H7 (cell line): ENCODE results near the gene KCNK16. TPM values are rescaled to one million over a fixed set of nuclear protein-coding genes. Genes with fewer than 3 reads are reported as not detected.

Experiments
- DNase-seq: peaks from one replicate; pipeline ENCODE4 v3.0.0; 2012
- H3K27me3 ChIP-seq: 2 replicates; pipeline ENCODE4 v1.6.0; 2011; ENCODE audit warnings: mild to moderate bottlenecking, low read length; ENCODE audit not compliant: control insufficient read depth, insufficient read depth
- H3K36me3 ChIP-seq: replicated peaks from 2 replicates; pipeline ENCODE4 v1.5.1; 2011; ENCODE audit warnings: low read length; ENCODE audit not compliant: control insufficient read depth, insufficient read depth
- H3K4me3 ChIP-seq: 2 replicates; pipeline ENCODE4 v1.5.1; 2011; ENCODE audit warnings: low read depth, mild to moderate bottlenecking, control low read depth, low read length, moderate library complexity; ENCODE audit not compliant: insufficient read depth
- total RNA-seq: library from RNA; depleted of rRNA; stranded (reverse); fragments of >200 nt; shearing (Covaris generic); gene quantifications from 2 replicates; pipeline ENCODE4 v1.2.3, GENCODE V29; 2014

Gene KCNK16
- total RNA-seq, 1 experiment from 2014 or later = not detected

GRCh38 chr6:39330476-39330875 is 8.0 kb upstream of the KCNK16 start:
- Histone ChIP-seq H3K36me3 (no peaks in the 10 kb centered on the region), H3K27me3 (no peaks in the 10 kb centered on the region; the same call in 1 of the 2 replicates), H3K4me3 (no peak overlapping the region)
- no peak for DNase-seq

- H3K4me3 ChIP-seq = no peak overlapping the region
- H3K27me3 ChIP-seq = no peaks in the 10 kb centered on the region; the same call in 1 of the 2 replicates
- no peak for DNase-seq
- no peaks in the 10 kb centered on the region for H3K36me3 ChIP-seq
Observed at GRCh38 chr6:39330057-39330456, 7.6 kb upstream of the KCNK16 start.

DNA sequence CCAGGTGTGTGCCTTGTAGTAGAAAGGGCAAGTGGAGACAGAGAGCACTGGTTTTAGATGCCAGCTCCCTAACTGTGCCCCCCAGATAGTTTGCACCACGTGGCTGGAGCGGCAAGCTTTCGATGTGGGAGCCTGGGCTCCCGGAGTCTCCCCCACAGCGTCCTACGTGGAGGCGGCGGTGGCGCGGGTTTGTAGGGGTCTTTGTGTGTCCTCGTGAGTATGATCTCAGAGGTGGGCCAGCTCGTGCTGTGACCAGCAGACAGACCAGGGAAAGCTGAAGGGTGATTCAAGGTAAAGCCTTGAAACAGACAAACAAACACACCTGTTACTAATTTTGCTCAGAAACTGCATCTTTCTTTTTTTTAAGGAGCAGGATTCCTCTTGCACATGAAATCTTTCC is 5.6 kb upstream of the KCNK16 start:
- Histone ChIP-seq H3K4me3 (no peak overlapping the region), H3K27me3 (no peaks in the 10 kb centered on the region; the same call in 1 of the 2 replicates), H3K36me3 (no peaks in the 10 kb centered on the region)
- no peak for DNase-seq

DNA sequence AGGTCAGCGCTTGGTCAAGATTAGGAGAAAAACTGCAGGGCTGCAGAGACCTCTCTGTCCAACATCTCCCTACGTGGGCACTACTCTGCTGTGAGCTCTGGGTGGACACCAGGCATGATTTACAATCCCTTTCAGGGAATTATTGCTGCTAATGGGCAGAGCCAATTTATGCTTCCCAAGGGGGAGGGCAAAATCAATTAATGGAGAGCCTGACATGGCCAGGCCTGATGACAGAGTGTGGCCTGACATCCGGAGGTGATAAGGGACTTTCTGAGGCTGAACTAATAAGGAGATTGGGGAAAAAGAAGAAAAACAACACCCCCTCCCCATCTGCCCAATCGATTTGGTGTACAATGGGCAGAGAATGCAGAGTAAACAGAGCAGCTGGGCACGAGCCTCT is 5.0 kb upstream of the KCNK16 start:
- no peak for DNase-seq
- Histone ChIP-seq H3K27me3 (no peaks in the 10 kb centered on the region; the same call in 1 of the 2 replicates), H3K36me3 (no peaks in the 10 kb centered on the region), H3K4me3 (no peak overlapping the region)

DNA sequence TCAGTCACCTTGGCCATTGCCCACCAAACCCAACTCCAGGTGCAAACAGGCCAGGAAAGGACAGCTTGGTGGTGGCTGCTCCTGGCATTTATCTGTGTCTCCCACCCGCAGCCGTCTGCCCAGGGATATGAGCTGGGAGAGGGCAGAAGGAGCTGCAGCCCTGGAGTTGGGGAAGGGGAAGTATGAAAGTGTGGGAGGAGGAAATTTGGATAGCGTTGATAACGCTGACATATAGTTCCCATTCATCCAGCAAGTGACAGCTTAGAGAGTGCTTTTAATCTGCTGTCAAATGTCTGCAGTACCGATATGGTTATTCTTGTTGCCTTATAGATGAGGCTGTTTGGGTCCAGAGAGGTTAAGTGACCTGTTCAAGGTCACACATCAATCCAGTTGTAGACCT is 741 bp downstream of the KCNK16 start:
- no peak overlapping the region for H3K4me3 ChIP-seq
- no peak for DNase-seq
- no peaks in the 10 kb centered on the region for H3K36me3 ChIP-seq
- H3K27me3 ChIP-seq = peaks cover under 1% of the 10 kb centered on the region; the same call in 1 of the 2 replicates

DNA sequence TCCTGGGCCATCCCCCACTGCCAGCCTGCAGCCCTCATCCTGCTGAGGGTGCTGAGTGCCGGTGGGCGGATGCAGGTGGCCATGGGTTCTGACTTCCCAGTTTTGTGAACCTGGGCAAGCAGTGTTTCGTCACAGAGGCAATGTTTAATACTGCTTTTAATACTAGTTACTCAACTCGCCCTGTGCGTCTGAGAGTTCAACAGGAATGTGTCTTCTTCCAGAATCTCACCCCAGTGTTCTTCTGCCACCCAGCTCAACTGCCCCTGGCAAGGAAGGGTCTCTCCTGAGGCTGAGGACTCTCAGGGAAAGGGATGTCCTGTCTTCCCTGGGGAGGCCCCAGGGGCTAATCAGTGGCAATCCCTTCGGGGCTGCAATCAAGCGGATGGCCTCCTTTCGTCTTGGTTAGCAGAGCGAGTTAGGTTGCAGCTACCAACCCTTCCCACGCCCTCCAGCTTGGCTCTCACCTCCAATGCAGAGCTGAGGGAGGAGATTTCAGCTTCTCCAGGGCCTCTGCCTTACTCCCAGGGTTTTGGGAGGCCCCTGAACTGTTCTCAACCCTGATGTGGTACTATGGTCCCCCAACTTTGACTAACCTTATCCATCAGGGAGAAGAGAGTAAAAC is 2.0 kb downstream of the KCNK16 start:
- Histone ChIP-seq H3K27me3 (peaks cover 10% of the 10 kb centered on the region), H3K36me3 (no peaks in the 10 kb centered on the region), H3K4me3 (no peak overlapping the region)
- no peak for DNase-seq

- DNase-seq = no peak
- H3K36me3 ChIP-seq = no peaks in the 10 kb centered on the region
- H3K4me3 ChIP-seq = no peak overlapping the region
- H3K27me3 ChIP-seq = peaks cover 17% of the 10 kb centered on the region
Observed at GRCh38 chr6:39319621-39320362, 2.7 kb downstream of the KCNK16 start.

DNA sequence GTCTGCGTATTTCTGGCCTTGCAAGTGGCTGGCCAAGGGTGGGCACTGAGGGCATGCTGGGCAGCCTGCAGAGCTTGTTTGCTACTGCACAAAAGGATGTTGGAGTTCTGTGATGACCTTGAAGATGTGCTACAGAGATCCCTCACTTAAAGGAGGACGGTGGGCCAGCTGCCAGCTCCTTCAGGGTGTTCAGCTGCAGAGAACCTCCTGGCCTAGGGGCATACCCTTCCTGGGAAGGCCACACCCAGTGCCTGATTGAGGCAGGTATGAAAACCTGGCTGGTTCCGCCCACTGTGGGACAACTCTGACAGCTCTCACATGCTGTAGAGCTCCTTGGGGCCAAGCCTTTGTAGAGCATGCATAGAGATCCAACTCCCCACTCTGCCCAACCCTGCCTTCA is 5.2 kb downstream of the KCNK16 start:
- no peaks in the 10 kb centered on the region for H3K36me3 ChIP-seq
- peaks cover 42% of the 10 kb centered on the region for H3K27me3 ChIP-seq

GRCh38 chr6:39314273-39314795 is 8.2 kb downstream of the KCNK16 start, which contains the start of gene KCNK17:
Gene KCNK17, minus strand, starts transcription at chr6:39314419. Its CDS starts 99 bp downstream, at chr6:39314320.
- H3K27me3 ChIP-seq = peaks cover 51% of the 10 kb centered on the region
- peak; percentile 89 for DNase-seq
- no peaks in the 10 kb centered on the region for H3K36me3 ChIP-seq
- peak within 1 kb of the TSS; percentile 54 for H3K4me3 ChIP-seq

More for the DNA sequence above, 5.2 kb downstream of the KCNK16 start:
- H3K4me3 ChIP-seq = no peak overlapping the region
- DNase-seq = no peak

DNA sequence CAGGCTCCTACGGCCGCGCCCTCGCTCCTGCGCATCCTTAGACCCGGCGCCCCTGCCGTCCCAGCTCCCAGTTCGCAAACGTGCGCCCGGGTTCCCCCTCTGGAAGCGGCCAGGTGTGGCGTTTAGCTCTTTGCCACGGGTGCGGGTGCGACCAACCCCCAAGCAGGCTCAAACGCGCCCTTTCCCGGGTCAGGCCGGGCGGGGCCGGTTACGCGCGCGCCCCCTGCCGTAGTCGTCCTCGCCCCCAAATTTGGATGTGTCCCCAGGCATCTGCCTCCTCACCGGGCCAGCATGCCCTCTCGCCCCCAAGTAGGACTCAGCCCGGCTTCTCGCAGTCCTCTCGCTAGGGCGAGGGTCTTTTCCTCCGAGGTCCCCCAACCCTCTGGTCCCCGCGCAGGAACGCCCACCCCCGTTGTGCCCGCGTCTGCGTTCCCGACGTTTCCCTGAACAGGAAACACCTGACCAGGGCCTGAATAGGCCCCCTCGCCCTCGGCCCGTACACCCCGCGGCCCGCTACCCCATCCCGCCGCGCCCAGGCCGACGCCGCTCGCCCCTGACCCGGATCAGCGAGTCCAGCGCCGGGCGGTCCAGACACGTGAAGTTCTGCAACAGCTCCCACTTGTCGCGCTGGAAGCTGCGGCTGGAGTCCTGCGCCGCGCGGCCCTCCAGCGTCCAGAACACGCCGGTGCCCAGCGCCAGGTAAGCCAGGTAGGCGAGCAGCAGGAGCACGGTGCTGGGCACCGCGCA is 8.8 kb downstream of the KCNK16 start:
- H3K27me3 ChIP-seq = peaks cover 51% of the 10 kb centered on the region
- H3K4me3 ChIP-seq = peak overlapping the region; percentile 54
- H3K36me3 ChIP-seq = no peaks in the 10 kb centered on the region
- peak; percentile 91 for DNase-seq

DNA sequence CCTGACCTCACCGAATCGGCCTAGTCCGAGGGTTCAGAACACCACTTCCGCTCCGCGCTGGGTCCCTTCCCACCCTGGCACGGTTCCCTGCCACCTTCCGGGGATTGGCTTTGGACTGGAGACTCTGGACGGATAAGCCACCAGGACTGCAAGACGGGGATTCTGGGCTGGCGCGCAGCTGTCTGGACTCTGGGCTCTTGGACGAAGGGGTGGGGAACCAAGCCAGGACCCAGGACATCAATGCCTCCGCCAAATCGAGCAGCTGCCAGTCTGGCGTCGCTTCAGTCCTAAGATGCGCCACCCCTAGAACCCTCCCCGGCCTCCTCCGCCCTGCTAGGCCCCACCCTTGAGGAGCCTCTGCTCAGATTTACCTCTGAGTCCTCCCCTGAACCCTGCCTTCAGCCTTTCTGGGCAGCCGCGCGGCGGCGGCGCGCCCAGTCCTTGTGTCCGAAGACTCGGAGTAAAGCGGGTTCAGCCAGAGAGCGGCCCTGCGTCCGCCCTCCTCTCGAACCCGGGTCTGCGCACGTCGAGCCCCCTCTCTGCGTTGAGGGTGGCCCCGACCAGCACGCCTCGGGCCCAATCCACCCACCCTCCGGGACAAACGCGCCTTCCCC is 9.5 kb downstream of the KCNK16 start:
- Histone ChIP-seq H3K36me3 (no peaks in the 10 kb centered on the region), H3K4me3 (peak overlapping the region; percentile 54), H3K27me3 (peaks cover 51% of the 10 kb centered on the region)
- no peak for DNase-seq

GRCh38 chr6:39310542-39310941 is 12.0 kb downstream of the KCNK16 start:
- H3K4me3 ChIP-seq = no peak overlapping the region
- no peaks in the 10 kb centered on the region for H3K36me3 ChIP-seq
- H3K27me3 ChIP-seq = peaks cover 41% of the 10 kb centered on the region
- DNase-seq = no peak

DNA sequence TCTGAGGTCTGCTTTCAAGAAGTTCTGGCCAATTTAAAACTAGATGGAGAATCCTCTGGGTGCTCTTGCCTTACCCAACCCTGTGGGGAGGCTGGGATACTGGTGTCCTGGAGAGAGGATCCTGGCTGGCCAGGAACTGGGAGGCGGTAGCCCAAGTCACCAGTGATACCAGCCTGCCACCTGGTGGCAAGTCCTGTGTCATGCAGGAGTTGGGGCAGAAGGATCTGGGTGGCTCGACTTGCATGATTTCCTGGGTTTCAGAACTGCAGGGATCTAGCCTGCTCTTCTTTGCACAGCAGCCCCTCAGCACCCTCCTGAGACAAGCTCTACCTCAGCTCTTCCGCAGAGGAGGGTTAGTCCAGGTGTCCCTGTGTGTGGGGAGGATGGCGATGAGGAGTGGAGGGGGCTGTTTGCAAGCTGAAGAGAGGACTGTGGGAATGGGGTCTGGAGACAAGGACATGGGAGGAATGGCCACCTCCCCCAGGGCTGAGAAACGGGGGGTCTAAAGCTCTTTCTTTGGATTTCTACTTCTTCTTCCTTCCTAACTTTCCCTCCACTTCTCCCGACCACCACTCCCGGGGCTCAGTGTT is 12.5 kb downstream of the KCNK16 start:
- DNase-seq = peak; percentile 92
- Histone ChIP-seq H3K4me3 (no peak overlapping the region), H3K36me3 (no peaks in the 10 kb centered on the region), H3K27me3 (peaks cover 36% of the 10 kb centered on the region)

GRCh38 chr6:39307462-39307861 is 15.0 kb downstream of the KCNK16 start:
- no peaks in the 10 kb centered on the region for H3K36me3 ChIP-seq
- no peak overlapping the region for H3K4me3 ChIP-seq
- H3K27me3 ChIP-seq = peaks cover 11% of the 10 kb centered on the region
- DNase-seq = no peak
